Suppressor macrophage treated with lipopolysaccharide for 1 hour (primary cell): ENCODE data around the gene TEDDM1.
"Not testable (repeated sequence)": the region's sequence is repeated elsewhere in the genome, so short reads cannot be mapped to it uniquely, and the experiment has no call there.

Experiments
- DNase-seq, 3 donors: peaks; one replicate each; pipeline ENCODE4 v3.0.0-alpha.2; 2020 to 2022

TEDDM1 gene, protein sequence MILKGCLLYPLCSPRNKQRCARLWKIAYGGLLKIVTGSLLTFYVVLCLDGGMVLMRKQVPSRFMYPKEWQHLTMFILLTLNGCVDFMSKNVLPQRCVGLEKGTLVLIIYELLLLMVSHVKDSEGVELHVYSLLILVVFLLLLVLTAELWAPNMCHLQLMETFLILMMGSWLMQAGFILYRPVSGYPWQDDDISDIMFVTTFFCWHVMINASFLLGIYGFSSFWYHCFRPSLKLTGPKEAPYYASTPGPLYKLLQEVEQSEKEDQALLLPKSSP

GRCh38 chr1:182400567-182400966 is at the start of gene TEDDM1:
Gene TEDDM1, minus strand, starts transcription at chr1:182400667. Its CDS starts 182 bp downstream, at chr1:182400485.
- no peak for DNase-seq

GRCh38 chr1:182450087-182450486 is 49.6 kb upstream of the TEDDM1 start, which contains the start of gene RGSL1:
Gene RGSL1, plus strand, starts transcription at chr1:182450146. Its CDS starts 20 bp downstream, at chr1:182450166.
- DNase-seq: no peak

DNA sequence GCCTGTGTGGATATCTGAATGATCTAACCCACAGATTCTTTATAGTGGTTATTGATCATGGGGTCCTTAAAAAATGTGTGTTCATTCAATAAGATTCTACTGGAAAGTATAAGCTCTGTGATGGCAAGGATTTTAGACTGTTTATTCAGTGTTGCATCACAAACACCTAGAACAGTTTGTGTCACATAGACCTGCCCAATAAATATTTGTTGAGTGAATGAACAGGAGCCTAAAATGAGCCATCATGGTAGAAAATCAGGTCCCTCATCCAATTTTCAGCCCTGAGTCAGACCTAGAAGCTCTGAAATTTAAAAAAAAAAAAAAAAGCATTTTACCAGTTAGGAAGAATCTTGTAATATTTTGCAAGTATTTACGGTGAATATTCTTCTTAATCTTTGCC is 47.2 kb upstream of the TEDDM1 start:
- no peak for DNase-seq

DNA sequence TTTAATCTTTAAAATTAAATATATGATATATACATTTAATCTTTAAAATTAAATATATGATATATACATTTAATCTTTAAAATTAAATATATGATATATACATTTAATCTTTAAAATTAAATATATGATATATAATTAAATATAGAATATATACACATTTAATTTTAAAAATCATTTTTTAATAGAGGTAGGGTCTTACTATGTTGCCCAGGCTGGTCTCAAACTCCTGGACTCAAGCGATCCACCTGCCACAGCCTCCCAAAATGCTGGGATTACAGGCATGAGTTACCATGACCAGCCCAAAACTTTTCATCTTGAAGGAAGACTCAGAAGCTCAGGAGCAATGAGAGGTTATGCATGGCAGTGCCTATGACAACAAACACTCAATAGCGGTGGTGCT is 46.7 kb upstream of the TEDDM1 start:
- DNase-seq: not testable (repeated sequence)

DNA sequence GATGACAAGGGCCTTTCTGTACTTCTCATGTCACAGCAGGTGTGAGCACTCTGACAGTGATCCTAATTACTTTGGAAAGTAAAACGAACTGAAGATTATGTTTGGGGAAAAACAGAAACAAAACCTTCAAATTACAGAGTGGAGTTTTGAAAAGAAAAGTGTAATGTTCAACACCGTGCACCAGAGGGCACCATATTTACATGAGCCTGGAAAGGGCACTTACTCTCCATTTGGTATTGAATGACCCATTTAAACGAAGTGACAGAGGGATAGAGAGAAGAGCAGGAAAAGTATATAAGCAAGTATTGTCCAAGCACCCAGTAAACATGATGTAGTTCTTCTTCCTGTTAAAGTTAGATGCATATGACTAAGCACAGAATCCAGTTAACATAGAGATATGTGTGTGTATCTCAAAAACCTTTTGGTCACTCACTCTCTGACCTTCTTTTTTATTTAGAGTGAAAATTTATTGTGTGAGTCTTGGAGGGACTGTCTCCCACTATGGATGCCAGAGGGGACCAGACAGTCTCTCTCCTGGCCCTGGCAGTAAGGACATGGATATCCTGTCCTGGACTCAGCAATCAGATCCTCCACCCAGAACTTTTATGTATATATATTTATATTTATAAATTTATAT is 45.7 kb upstream of the TEDDM1 start:
- DNase-seq: peak; percentile 63 to 74 (median 68)

GRCh38 chr1:182444497-182444896 is 44.0 kb upstream of the TEDDM1 start:
- DNase-seq: peak in 1 of 3 donors; percentile 18

DNA sequence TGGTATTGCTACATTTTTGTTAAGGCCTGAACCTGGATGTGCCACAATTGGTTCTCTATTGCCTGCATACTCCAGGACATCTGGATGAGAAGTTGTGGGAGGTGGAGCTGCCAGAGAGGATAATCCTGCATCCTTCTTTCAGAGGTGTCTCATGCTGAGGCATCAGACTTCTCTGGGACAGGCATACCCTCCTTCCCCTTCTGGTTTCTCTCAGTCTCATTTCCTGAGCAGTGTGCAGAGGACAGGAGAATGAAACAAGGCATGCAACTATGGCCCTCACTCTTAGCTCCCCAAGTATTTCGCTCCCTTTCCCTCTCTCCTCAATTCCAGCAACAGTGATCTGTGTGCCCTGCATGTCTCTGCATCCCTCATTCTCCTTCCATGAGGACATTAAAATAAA is 41.9 kb upstream of the TEDDM1 start:
- peak in 1 of 3 donors; percentile 3 for DNase-seq

DNA sequence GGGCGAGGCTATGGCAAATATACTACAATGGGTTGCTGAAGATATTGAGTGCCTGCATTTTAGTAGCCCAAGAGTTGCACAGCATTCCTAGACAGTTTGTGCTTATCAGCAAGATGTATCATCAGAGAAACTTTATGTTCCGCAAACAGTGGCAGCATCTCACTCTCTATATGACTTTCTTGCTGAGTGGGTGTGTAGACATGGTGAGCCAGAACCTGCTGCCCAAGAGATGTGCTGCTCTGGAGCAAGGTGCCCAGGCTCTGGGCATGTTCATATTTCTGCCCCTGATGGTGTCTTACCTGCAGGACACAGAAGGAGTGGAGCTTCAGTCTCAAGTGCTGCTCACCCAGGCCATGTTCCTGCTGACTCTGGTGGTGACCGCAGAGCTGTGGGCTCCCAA is 41.3 kb upstream of the TEDDM1 start:
- no peak for DNase-seq

- DNase-seq: peak in 2 of 3 donors; percentile 10 to 21
Observed at GRCh38 chr1:182438326-182438725, 37.9 kb upstream of the TEDDM1 start.

- no peak for DNase-seq
Observed at GRCh38 chr1:182433580-182433979, 33.1 kb upstream of the TEDDM1 start.

DNA sequence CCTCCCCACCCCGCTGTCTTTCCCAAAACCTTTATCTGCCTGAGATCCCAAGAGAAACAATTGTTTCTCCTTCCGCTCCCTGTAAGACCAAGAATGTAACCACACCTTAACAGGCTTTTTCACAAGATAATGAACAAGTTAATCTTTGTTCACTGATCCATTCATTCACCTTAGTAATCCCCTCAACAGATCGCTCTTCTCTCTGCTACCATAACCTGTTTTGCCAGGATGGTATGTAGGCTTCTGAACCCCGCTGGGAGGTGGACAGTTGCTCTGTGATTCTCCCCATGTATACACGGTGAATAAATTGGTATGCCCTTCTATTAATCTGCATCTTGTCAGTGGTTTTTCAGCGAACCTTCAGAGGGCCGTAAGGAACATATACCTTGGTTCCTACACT is 30.8 kb upstream of the TEDDM1 start:
- no peak for DNase-seq

DNA sequence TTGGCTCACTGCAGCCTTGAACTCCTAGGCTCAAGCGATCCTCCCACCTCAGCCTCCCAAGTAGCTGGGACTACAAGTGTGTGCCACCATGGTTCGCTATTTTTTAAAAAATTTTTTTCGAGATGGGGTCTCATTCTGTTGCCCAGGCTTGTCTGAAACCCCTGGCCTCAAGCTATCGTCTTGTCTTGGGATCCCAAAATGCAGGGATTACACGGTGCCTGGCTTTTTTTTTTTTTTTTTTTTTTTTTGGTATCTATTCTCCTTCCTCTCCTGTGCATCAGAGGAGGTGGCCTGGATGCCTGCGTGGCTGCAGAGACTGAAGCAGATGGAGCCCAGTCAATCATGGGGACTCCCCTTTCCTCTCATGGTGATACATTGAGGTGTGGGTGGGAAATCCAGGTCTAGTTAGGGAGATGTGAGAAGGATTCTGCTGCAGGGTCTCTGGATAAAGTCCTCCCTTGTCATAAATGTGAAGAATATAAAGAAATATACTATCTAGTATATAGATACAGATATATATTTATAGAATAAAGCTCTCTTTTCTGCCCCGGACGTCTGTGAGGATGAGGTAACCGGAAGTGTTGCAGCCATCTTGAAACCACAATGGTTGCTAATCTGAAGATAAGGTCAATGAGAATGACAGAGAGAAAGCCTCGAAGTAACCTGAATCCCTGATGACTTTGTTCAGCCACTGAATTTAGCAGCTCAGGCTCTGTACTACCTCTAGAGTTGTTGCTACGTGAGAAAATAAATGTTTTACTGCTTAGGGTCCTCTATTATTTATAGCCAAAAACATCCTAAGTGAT is 30.0 kb upstream of the TEDDM1 start:
- DNase-seq: peak; percentile 36 to 53 (median 47)

DNA sequence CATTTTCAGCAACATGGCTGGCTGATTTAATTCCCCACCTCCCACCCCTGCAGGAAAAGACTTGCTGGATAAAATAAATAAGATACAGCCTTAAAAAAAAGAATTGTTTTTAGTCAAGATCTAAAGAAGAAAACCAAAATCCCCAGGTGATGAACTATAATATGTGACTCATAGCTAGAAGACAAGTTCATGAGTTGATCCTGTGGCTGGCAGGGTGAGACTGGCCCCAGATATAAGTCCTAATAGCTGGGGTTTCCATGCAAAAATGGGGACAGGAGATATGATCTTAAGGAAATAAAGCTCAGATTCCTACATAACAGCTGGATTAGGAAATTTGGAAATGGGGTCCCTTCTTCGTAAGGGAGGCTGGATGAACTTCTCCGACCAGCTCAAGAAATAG is 27.6 kb upstream of the TEDDM1 start:
- no peak for DNase-seq

DNA sequence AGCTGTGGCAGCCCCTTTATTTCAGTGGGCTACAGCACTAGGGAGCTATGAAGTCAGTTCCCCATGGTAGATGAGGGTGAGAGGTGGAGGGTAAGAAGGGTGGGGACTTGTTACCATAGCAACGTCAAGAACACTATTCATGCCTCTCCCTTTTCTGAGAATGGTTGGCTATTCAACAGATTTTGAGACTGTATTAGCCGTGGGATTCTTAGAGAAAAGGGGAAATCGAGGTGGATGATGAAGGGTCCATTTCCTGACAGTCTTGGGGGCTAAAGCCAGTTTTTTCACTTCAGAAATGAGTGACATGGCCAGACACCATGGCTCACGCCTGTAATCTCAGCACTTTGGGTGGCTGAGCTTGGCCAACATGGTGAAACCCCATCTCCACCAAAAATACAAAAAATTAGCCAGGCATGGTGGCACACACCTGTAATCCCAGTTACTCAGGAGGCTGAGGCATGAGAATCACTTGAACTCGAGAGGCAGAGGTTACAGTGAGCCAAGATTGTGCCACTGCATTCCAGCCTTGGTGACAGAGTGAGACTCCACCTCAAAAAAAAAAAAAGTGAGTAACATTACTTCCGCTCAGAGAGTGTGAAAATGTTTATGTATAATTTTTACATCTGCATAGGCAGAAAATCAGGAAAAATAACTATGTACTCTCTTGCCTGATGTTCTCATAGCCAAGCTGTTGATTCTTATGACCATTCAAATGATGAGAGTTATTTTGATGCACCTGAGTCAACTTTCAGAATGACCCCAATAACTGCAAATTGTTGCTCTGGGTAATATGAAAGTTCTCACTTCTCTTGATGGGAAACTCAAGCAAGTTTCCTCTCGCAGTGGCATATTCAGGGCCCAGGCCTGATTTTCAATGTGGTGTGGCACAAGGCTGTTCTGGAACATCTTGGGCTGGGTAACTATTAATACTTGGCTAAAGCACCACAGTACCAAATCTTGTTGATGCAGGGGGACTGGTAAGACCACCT is 26.3 kb upstream of the TEDDM1 start:
- DNase-seq: no peak

- peak; percentile 38 to 61 (median 44) for DNase-seq
Observed at GRCh38 chr1:182415789-182416188, 15.3 kb upstream of the TEDDM1 start.

GRCh38 chr1:182413969-182414368 is 13.5 kb upstream of the TEDDM1 start:
- DNase-seq: no peak

GRCh38 chr1:182413486-182413885 is 13.0 kb upstream of the TEDDM1 start:
- DNase-seq: no peak

- no peak for DNase-seq
Observed at GRCh38 chr1:182410620-182411273, 10.3 kb upstream of the TEDDM1 start.

DNA sequence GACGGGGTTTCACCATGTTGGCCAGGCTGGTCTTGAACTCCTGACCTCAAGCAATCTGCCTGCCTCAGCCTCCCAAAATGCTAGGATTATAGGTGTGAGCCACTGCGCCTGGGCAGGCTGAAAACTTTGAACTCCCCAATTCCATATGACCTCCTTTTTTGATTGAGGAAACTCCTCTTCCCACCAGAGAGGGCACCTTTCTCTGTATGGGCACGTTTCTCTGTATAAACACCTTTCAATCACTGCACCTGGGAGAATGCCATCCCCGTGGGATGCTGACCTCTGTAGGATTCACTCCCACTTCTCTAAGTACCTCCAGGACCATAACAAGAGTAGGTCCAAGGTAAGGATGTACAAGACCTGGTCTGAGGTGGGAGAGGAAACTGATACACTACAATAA is 9.7 kb upstream of the TEDDM1 start:
- DNase-seq: no peak

GRCh38 chr1:182408435-182409075 is 8.1 kb upstream of the TEDDM1 start:
- no peak for DNase-seq

GRCh38 chr1:182407724-182408123 is 7.3 kb upstream of the TEDDM1 start:
- no peak for DNase-seq
